OCI-LY7 (cell line): ENCODE measurements around the gene HIVEP2. TPM values are rescaled to one million over a fixed set of nuclear protein-coding genes. Genes with fewer than 3 reads are reported as not detected.

ENCODE experiments used
- BruUV-seq: library from RNA; stranded (reverse); fragments of 400-500 nt; replicated peaks from 2 replicates; lab custom pipeline; 2021; lab: Mats Ljungman, UMichigan
- CTCF ChIA-PET: fragments of 300-600 bp; sonication (Branson Sonifier 250); formaldehyde crosslinking; loops from one replicate; lab custom pipeline; 2022; ENCODE audit warnings: antibody characterized with exemption; ENCODE audit not compliant: unreplicated experiment; lab: Charles Lee
- POLR2A ChIA-PET: fragments of 300-600 bp; sonication (Branson Sonifier 250); formaldehyde crosslinking; loops from one replicate; lab custom pipeline; 2022; ENCODE audit warnings: antibody characterized with exemption; lab: Charles Lee
- DNase-seq: peaks from one replicate; pipeline ENCODE4 v3.0.0-alpha.2; 2015; ENCODE audit warnings: low spot score
- H2AFZ ChIP-seq: fragments of 200-600 bp; sonication (generic), shearing (Covaris generic); 2 replicates; pipeline ENCODE4 v1.6.1; 2014; ENCODE audit warnings: mild to moderate bottlenecking, antibody characterized with exemption, low read length, moderate library complexity
- H3K27ac ChIP-seq: fragments of 200-600 bp; sonication (generic); 2 replicates; pipeline ENCODE4 v1.5.1; 2014; ENCODE audit warnings: mixed run types, low read depth, mild to moderate bottlenecking, moderate library complexity, low read length, inconsistent platforms; ENCODE audit not compliant: poor library complexity, severe bottlenecking
- H3K36me3 ChIP-seq: fragments of 200-600 bp; sonication (generic); 2 replicates; pipeline ENCODE4 v1.6.1; 2014; ENCODE audit warnings: mild to moderate bottlenecking, antibody characterized with exemption, low read length, moderate library complexity, mixed read lengths; ENCODE audit not compliant: insufficient read depth
- H3K4me1 ChIP-seq: fragments of 200-600 bp; sonication (generic); 2 replicates; pipeline ENCODE4 v1.5.1; 2014; ENCODE audit warnings: mild to moderate bottlenecking, low read length; ENCODE audit not compliant: insufficient read depth, poor library complexity, severe bottlenecking
- H3K4me2 ChIP-seq: fragments of 200-600 bp; sonication (generic); 2 replicates; pipeline ENCODE4 v1.6.1; 2014; ENCODE audit warnings: mild to moderate bottlenecking, low read length
- H3K4me3 ChIP-seq: fragments of 200-600 bp; sonication (generic); 2 replicates; pipeline ENCODE4 v1.5.1; 2014; ENCODE audit warnings: mild to moderate bottlenecking, low read depth, low read length; ENCODE audit not compliant: poor library complexity, severe bottlenecking
- H3K79me2 ChIP-seq: fragments of 200-600 bp; sonication (generic); 2 replicates; pipeline ENCODE4 v1.6.1; 2016; ENCODE audit warnings: low read depth, mild to moderate bottlenecking, low read length, moderate library complexity, mixed read lengths; ENCODE audit not compliant: insufficient read depth
- H3K9me2 ChIP-seq: fragments of 200-600 bp; sonication (generic); 2 replicates; pipeline ENCODE4 v1.6.1; 2016; ENCODE audit warnings: mild to moderate bottlenecking, low read length, mixed read lengths; ENCODE audit not compliant: insufficient read depth
- H3K9me3 ChIP-seq: fragments of 200-600 bp; sonication (generic); 2 replicates; pipeline ENCODE4 v1.6.1; 2014; ENCODE audit warnings: mild to moderate bottlenecking, mixed run types, low read length, mixed read lengths
- H4K20me1 ChIP-seq: fragments of 200-600 bp; sonication (generic); 2 replicates; pipeline ENCODE4 v1.6.1; 2014; ENCODE audit warnings: mild to moderate bottlenecking, antibody characterized with exemption, low read length, moderate library complexity, mixed read lengths; ENCODE audit not compliant: insufficient read depth
- CTCF ChIP-seq: fragments of 200-600 bp; sonication (generic); conservative IDR thresholded peaks from 2 replicates; pipeline ENCODE4 v1.5.1; 2014; ENCODE audit warnings: mild to moderate bottlenecking, antibody characterized with exemption, low read length, moderate library complexity, mixed read lengths
- EZH2phosphoT487 ChIP-seq: fragments of 200-600 bp; sonication (generic); IDR thresholded peaks from 2 replicates; pipeline ENCODE4 v1.6.1; 2018; ENCODE audit warnings: low read depth, borderline replicate concordance, mild to moderate bottlenecking, mixed run types, antibody characterized with exemption, low read length, moderate library complexity, mixed read lengths
- intact Hi-C: fragments of 100-400 bp; cut with micrococcal nuclease; formaldehyde crosslinking; loops from one replicate; pipeline ENCODE4 v1.10.0; 2022; ENCODE audit not compliant: unreplicated experiment
- total RNA-seq, 2 experiments: library from RNA; depleted of rRNA in 1 of 2; stranded (reverse); fragments of >200 nt in 1 of 2; shearing (Covaris generic) in 1 of 2; gene quantifications; 2 replicates each; pipeline ENCODE4 v1.2.3, GENCODE V29; 2014 to 2022

HIVEP2 gene
- total RNA-seq, 2 experiments from 2014 or later = 18.8 to 24.6 TPM

DNA sequence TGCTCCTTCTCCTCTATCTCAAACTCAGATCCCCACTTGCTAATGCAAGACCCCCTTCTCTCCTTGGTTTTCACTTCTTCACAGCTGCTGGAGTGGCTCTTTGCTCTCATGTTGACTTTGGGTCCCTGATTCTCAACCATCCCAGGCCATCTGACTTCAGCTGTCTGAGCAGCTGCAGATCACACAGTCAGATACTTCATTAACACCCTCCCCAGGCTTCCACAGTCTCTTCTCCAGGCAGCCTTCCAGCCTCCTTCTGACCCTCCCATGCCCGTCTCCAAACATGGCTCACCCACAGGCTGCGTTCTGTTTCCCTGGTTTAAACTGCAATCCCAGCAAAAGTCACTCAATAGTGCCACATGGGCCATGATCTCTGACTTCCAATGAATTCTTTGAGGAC lies 65.4 kb downstream of the HIVEP2 start:
- Histone ChIP-seq H3K79me2 (peaks cover 17% of the 10 kb centered on the region; the same call in 1 of the 2 replicates), H2AFZ (no peak overlapping the region), H3K9me2 (no peaks in the 10 kb centered on the region), H3K4me3 (no peak overlapping the region), H3K36me3 (peaks cover 31% of the 10 kb centered on the region), H3K9me3 (no peaks in the 10 kb centered on the region), H3K27ac (no peak overlapping the region), H4K20me1 (peaks cover 3% of the 10 kb centered on the region; the same call in 1 of the 2 replicates), H3K4me1 (peaks cover 13% of the 10 kb centered on the region), H3K4me2 (no peak overlapping the region)
- BruUV-seq = no TSS peak
- ChIA-PET CTCF (no interaction called here), POLR2A (interaction anchor here (1.0 kb wide), 1 partner anchor 135 kb away, joined by 3 read pairs; no protein-coding TSS in a partner anchor)
- intact Hi-C loops = no loop called here
- DNase-seq = no peak
- no peak for TF ChIP-seq CTCF
- no peak for TF ChIP-seq EZH2phosphoT487

GRCh38 chr6:142879076-142879475 lies 65.9 kb downstream of the HIVEP2 start:
- H2AFZ ChIP-seq = no peak overlapping the region
- TF ChIP-seq CTCF (no peak), EZH2phosphoT487 (no peak)
- ChIA-PET CTCF (no interaction called here), POLR2A (interaction anchor here (1.0 kb wide), 1 partner anchor 134 kb away, joined by 3 read pairs; no protein-coding TSS in a partner anchor)
- H3K9me3 ChIP-seq = no peaks in the 10 kb centered on the region
- H3K27ac ChIP-seq = no peak overlapping the region
- no peak overlapping the region for H3K4me3 ChIP-seq
- H4K20me1 ChIP-seq = no peaks in the 10 kb centered on the region
- no peak overlapping the region for H3K4me2 ChIP-seq
- intact Hi-C loops = no loop called here
- H3K36me3 ChIP-seq = peaks cover 31% of the 10 kb centered on the region
- no peak for DNase-seq
- H3K4me1 ChIP-seq = peaks cover 13% of the 10 kb centered on the region
- H3K9me2 ChIP-seq = no peaks in the 10 kb centered on the region
- no TSS peak for BruUV-seq
- H3K79me2 ChIP-seq = peaks cover 13% of the 10 kb centered on the region; the same call in 1 of the 2 replicates

DNA sequence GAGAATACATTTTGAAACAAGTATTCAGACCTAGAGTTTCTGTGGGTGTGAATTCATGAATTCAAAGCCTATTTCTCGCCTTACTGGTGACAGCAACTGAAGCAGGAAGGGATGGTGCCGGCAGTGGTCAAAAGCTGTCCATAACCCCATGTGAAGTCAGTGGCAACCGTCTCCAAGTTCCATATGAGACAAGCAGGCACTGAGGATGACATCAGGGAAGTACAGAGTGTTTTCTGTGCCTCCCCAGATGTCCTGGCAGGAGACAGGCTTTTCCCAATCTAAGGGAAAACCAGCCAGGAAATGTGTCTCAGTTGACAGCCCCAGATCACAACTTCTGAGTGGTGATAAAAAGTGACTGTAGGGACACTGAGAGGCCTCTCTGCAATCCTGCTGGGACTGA lies 66.6 kb downstream of the HIVEP2 start:
- H3K9me3 ChIP-seq = no peaks in the 10 kb centered on the region
- ChIA-PET CTCF (no interaction called here), POLR2A (no interaction called here)
- peaks cover 16% of the 10 kb centered on the region for H3K4me1 ChIP-seq
- no peak overlapping the region for H3K4me3 ChIP-seq
- no peak overlapping the region for H3K27ac ChIP-seq
- H3K36me3 ChIP-seq = peaks cover 31% of the 10 kb centered on the region
- DNase-seq = no peak
- no peak overlapping the region for H3K4me2 ChIP-seq
- no peak overlapping the region for H2AFZ ChIP-seq
- no TSS peak for BruUV-seq
- H4K20me1 ChIP-seq = no peaks in the 10 kb centered on the region
- peaks cover 13% of the 10 kb centered on the region; the same call in 1 of the 2 replicates for H3K79me2 ChIP-seq
- TF ChIP-seq EZH2phosphoT487 = no peak
- no peak for TF ChIP-seq CTCF
- no peaks in the 10 kb centered on the region for H3K9me2 ChIP-seq
- intact Hi-C loops = no loop called here
